Esophagus (tissue), 2 donors: ENCODE measurements around the gene UBA5. TPM values are rescaled to one million over a fixed set of nuclear protein-coding genes. Genes with fewer than 3 reads are reported as not detected.
"Not testable (repeated sequence)": the region's sequence is repeated elsewhere in the genome, so short reads cannot be mapped to it uniquely, and the experiment has no call there.

Experiments
- H3K27ac ChIP-seq, 2 donors: one replicate each; pipeline ENCODE4 v1.5.1; 2013; ENCODE audit warnings: low read depth in 2 of 2, mild to moderate bottlenecking in 2 of 2, inconsistent platforms in 1 of 2, low read length in 1 of 2, moderate library complexity in 1 of 2
- H3K27me3 ChIP-seq, 2 donors: one replicate each; pipeline ENCODE4 v1.6.1; 2013; ENCODE audit warnings: low read length in 2 of 2, control low read depth in 1 of 2, mild to moderate bottlenecking in 1 of 2; ENCODE audit not compliant: insufficient read depth in 2 of 2, control insufficient read depth in 1 of 2
- H3K36me3 ChIP-seq, 2 donors: one replicate each; pipeline ENCODE4 v1.6.1; 2013; ENCODE audit warnings: low read length in 1 of 2; ENCODE audit not compliant: control insufficient read depth in 2 of 2, insufficient read depth in 2 of 2
- H3K4me1 ChIP-seq, 2 donors: one replicate each; pipeline ENCODE4 v1.6.1; 2013; ENCODE audit warnings: low read length in 1 of 2; ENCODE audit not compliant: control insufficient read depth in 2 of 2, insufficient read depth in 2 of 2
- H3K4me3 ChIP-seq, 2 donors: one replicate each; pipeline ENCODE4 v1.5.1; 2013; ENCODE audit warnings: low read length in 2 of 2, mild to moderate bottlenecking in 2 of 2, low read depth in 1 of 2, moderate library complexity in 1 of 2
- H3K9me3 ChIP-seq, 2 donors: one replicate each; pipeline ENCODE4 v1.6.1; 2013; ENCODE audit warnings: mild to moderate bottlenecking in 2 of 2, low read depth in 1 of 2, low read length in 1 of 2, moderate library complexity in 1 of 2; ENCODE audit not compliant: control insufficient read depth in 2 of 2, insufficient read depth in 1 of 2
- WGBS, 2 donors: extraction: QIAGEN DNeasy Blood & Tissue Kit; methylation state at CpG; one replicate each; pipeline ENCODE4 v1.1.7; 2013; 5-methylcytosine and 5-hydroxymethylcytosine counted together
- polyA plus RNA-seq, 2 donors: library from polyadenylated mRNA; stranded (reverse); fragments of 200-250 nt; gene quantifications; one replicate each; pipeline ENCODE4 v1.2.3, GENCODE V29; 2013
- donor health status: healthy with polysubstance abuse.
- donor health status: Bipolar disorder and iron deficiency.

UBA5 gene
- polyA plus RNA-seq, 2 donors = 16.3 to 19.2 TPM

GRCh38 chr3:132628157-132628556 lies 32.0 kb upstream of the UBA5 start:
- Histone ChIP-seq H3K4me1 (no peaks in the 10 kb centered on the region), H3K27ac (no peak overlapping the region), H3K9me3 (peaks cover 0 to 2% of the 10 kb centered on the region in 2 donors), H3K4me3 (no peak overlapping the region), H3K36me3 (peaks cover 0 to 3% of the 10 kb centered on the region in 2 donors), H3K27me3 (no peaks in the 10 kb centered on the region)
- WGBS, 2 donors = 60% methylated on average over 2 of the region's 2 CpGs

GRCh38 chr3:132629928-132630327 lies 30.2 kb upstream of the UBA5 start:
- H3K27ac ChIP-seq = no peak overlapping the region
- 30 to 66% methylated on average over 1 of the region's 1 CpG for WGBS, 2 donors
- H3K4me1 ChIP-seq = no peaks in the 10 kb centered on the region
- no peak overlapping the region for H3K4me3 ChIP-seq
- H3K36me3 ChIP-seq = peaks cover 0 to 3% of the 10 kb centered on the region in 2 donors
- no peaks in the 10 kb centered on the region for H3K27me3 ChIP-seq
- peaks cover 0 to 2% of the 10 kb centered on the region in 2 donors for H3K9me3 ChIP-seq

- no peak overlapping the region for H3K4me3 ChIP-seq
- peaks cover 0 to 2% of the 10 kb centered on the region in 2 donors for H3K9me3 ChIP-seq
- peaks cover 0 to 3% of the 10 kb centered on the region in 2 donors for H3K36me3 ChIP-seq
- 95 to 97% methylated on average over 7 of the region's 7 CpGs for WGBS, 2 donors
- no peaks in the 10 kb centered on the region for H3K4me1 ChIP-seq
- no peak overlapping the region for H3K27ac ChIP-seq
- no peaks in the 10 kb centered on the region for H3K27me3 ChIP-seq
These were observed 29.5 kb upstream of the UBA5 start for GRCh38 chr3:132630612-132631011.

- Histone ChIP-seq H3K36me3 (no peaks in the 10 kb centered on the region), H3K4me3 (no peak overlapping the region), H3K9me3 (no peaks in the 10 kb centered on the region)
These were observed 25.1 kb upstream of the UBA5 start for GRCh38 chr3:132635052-132635451.

GRCh38 chr3:132637590-132637989 lies 22.5 kb upstream of the UBA5 start:
- Histone ChIP-seq H3K36me3 (no peaks in the 10 kb centered on the region), H3K9me3 (no peaks in the 10 kb centered on the region), H3K4me3 (no peak overlapping the region), H3K27ac (no peak overlapping the region), H3K4me1 (no peaks in the 10 kb centered on the region), H3K27me3 (no peaks in the 10 kb centered on the region)
- 25 to 39% methylated on average over 1 of the region's 1 CpG for WGBS, 2 donors

More at GRCh38 chr3:132635052-132635451, 25.1 kb upstream of the UBA5 start:
- Histone ChIP-seq H3K4me1 (no peaks in the 10 kb centered on the region), H3K27me3 (no peaks in the 10 kb centered on the region), H3K27ac (no peak overlapping the region)

GRCh38 chr3:132638706-132639105 lies 21.4 kb upstream of the UBA5 start:
- no peaks in the 10 kb centered on the region for H3K9me3 ChIP-seq
- H3K36me3 ChIP-seq = no peaks in the 10 kb centered on the region
- no peaks in the 10 kb centered on the region for H3K27me3 ChIP-seq
- no peaks in the 10 kb centered on the region for H3K4me1 ChIP-seq
- H3K27ac ChIP-seq = no peak overlapping the region
- H3K4me3 ChIP-seq = no peak overlapping the region

GRCh38 chr3:132641427-132641826 lies 18.7 kb upstream of the UBA5 start:
- H3K4me1 ChIP-seq, H3K36me3 ChIP-seq, H3K9me3 ChIP-seq, H3K27me3 ChIP-seq, H3K4me3 ChIP-seq, H3K27ac ChIP-seq: not testable (repeated sequence)
- WGBS, 2 donors = 79 to 82% methylated on average over 2 of the region's 2 CpGs

GRCh38 chr3:132641837-132642538 lies 18.1 kb upstream of the UBA5 start:
- H3K9me3 ChIP-seq = no peaks in the 10 kb centered on the region
- WGBS, 2 donors = 62 to 63% methylated on average over 5 of the region's 5 CpGs
- H3K4me3 ChIP-seq = no peak overlapping the region
- H3K27ac ChIP-seq = no peak overlapping the region
- no peaks in the 10 kb centered on the region for H3K4me1 ChIP-seq
- no peaks in the 10 kb centered on the region for H3K27me3 ChIP-seq
- H3K36me3 ChIP-seq = no peaks in the 10 kb centered on the region

GRCh38 chr3:132642539-132642847 lies 17.6 kb upstream of the UBA5 start:
- WGBS, 2 donors = 65 to 69% methylated on average over 2 of the region's 2 CpGs
- no peaks in the 10 kb centered on the region for H3K9me3 ChIP-seq

GRCh38 chr3:132643366-132643765 lies 16.8 kb upstream of the UBA5 start:
- H3K4me1 ChIP-seq = no peaks in the 10 kb centered on the region
- WGBS, 2 donors = 61 to 67% methylated on average over 2 of the region's 2 CpGs

More at GRCh38 chr3:132642539-132642847, 17.6 kb upstream of the UBA5 start:
- Histone ChIP-seq H3K27ac (no peak overlapping the region), H3K36me3 (no peaks in the 10 kb centered on the region), H3K27me3 (no peaks in the 10 kb centered on the region), H3K4me3 (no peak overlapping the region), H3K4me1 (no peaks in the 10 kb centered on the region)

More at GRCh38 chr3:132643366-132643765, 16.8 kb upstream of the UBA5 start:
- no peaks in the 10 kb centered on the region for H3K27me3 ChIP-seq
- H3K36me3 ChIP-seq = no peaks in the 10 kb centered on the region
- no peaks in the 10 kb centered on the region for H3K9me3 ChIP-seq
- H3K27ac ChIP-seq = no peak overlapping the region
- H3K4me3 ChIP-seq = no peak overlapping the region
